HG03175 (cell line): ENCODE results near the gene AUTS2.

ENCODE experiments used
- ATAC-seq: cut with Tn5 transposase; IDR thresholded peaks from one replicate; pipeline ENCODE4 v1.9.1; 2021; ENCODE audit warnings: mild to moderate bottlenecking, moderate library complexity; ENCODE audit not compliant: unreplicated experiment

Gene AUTS2

DNA sequence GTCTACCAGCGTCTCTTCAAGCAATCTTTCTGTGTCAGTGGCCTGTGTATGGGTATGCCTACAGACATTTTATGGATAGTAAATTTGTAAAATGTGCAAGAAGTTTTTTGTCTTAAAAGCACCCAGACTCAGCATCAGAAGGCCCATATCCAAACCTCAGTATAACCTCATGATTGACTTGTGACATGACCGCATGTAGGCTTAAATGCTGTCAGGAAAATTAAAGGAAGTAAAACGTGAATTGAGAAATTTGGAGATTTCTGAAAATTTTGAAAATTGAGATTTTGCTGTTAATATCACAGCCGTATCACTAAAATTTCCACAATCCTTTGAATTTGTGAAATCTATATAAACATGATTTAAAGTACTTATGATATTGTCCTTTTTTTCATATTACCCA lies 410.2 kb downstream of the AUTS2 start:
- ATAC-seq = no peak

DNA sequence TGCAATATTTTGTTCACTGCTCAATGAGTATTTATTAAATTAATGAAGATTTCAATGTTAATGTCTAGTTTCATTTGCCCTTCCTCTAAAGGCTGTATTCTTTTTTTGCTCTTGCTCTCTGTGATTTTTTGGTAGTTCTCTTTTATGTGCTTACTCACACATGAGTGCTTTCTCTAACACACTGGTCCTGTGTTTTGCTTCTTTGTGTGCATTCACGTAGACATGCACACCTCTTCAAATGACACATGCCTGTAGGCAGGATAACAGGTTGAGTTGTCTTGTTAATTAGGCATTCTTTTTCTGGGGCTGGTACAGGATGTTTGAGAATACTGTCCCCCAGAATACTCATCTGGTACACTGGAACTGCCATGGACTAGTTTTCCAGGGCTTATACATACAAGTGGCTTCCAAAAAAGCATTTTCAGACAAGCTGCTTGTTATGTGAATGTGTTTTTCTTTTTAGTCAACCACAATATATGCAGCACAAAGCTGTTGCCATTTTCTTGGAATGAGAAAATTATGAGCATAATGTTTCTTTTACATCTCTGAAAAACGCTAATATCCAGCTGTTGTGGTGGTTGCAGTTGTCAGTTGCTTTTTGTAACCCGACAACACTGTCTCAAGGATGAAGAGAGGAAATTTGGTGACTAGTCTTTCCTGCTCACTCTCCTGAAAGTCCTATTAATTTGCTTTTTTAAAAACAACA lies 416.4 kb downstream of the AUTS2 start:
- ATAC-seq = no peak

DNA sequence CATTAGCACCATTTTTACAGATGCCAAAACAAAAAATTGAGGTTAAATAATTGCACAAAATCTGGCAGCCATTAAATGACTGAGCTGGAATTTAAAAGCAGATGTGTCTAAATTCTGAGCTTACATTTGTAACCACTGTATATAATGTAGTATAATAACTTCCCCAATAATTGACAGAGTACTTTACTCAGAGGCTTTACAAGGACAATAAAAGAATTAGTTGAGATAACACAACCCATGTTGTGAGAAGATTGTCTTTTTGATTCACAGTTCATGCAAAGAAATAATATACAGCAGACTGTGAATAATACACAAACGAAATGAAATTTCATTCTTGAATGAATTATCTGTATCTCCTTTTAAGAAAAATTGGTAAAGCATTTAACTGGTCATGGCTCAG lies 417.1 kb downstream of the AUTS2 start:
- no peak for ATAC-seq

DNA sequence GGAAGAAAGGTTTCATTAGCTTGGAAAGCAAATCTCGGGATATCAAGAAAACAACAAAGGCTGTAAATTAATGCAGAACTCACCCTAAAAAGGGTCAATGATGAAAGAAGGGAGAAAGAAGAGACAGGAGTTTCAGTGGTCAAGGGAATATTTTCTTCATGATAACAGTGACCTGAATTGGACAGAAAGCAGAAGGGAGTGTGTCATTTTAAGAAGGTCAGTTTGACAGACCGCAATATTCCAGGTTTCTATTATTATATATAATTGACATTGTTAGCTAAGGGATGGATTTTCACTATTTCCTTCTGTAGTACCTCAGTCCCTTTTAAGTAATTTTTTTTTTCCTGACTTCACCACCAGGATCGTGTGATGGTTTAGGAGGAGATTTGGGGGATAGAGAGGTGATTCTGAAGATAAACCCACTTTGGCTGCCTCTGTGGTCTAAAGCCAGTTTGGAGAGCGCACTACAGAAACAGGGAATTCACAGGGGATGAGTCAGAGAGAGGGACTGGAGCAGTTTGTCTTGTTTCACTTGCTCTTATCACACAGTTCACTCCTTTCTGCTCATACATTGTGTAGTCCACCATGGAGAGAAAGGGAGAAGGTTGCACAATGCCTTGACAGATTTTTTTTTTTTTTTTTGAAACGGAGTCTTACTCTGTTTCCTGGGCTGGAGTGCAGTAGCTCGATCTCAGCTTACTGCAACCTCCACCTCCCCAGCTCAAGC lies 417.9 kb downstream of the AUTS2 start:
- no peak for ATAC-seq

DNA sequence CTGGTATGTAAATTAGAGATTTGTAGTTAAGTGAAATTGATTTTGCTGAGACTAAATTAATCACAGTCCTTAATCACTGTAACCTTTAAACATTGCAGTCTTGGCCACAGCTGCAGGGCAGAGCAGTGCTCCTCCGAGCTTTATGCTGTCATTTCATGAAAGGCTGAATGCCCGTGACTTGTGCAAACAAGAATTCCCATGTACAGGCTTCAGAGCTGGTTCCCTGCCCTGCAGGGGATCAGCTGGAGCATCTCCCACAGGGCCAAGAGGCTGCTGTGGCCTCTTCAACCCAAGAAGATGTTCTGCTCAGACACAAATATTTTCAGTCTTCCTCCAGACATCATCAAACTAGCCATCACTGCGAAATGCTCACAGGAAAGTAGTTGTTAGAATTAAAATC lies 419.1 kb downstream of the AUTS2 start:
- ATAC-seq = no peak

DNA sequence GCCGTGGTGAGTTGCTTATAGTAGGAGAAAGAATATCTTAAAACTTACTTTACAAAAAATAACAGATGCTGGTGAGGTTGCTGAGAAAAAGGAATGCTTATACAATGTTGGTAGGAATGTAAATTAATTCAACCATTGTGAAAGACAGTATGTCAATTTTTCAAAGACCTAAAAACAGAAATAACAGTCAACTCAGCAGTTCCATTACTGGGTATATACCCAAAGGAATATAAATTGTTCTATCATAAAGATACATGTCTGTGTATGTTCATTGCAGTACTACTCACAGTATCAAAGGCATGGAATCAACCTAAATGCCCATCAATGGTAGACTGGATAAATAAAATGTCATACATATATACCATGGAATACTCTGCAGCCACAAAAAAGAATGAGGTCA lies 420.4 kb downstream of the AUTS2 start:
- ATAC-seq = no peak

DNA sequence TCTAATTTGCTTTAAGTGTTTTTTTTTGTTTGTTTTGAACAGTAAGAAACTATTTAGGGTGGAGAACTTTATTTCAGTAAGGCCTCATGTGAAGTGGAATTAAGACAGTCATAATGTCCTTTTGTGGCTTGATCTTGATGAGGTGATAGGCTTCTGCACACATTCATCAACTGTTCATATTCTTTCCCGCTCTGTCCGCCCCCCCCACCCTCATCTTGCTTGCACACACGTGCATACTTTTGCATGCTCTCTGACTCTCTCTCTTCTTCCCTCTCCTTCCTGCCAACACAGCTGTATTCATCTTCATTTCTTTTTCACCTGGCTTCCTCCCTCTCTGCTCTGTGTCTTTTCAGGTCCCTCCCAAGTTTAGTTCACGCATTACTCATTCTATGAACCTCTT lies 429.6 kb downstream of the AUTS2 start:
- no peak for ATAC-seq

DNA sequence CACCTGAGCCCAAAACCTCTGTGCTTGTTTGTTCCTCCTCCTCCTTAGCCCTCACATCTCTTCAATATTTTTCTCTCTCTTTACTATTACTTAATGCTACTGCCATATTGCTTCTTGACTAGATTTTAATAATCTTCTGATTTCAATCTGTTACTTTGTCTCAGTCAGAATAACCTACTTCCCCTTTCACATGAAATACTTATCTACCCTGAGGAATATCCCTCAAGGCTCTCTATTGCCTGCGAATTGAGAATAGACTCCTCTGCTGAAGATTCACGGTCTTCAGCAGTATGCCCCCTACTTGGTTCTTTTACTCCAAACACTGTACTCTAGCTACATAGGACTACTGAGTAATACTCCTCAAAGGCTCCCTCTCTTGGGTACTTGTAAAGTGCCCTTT lies 430.3 kb downstream of the AUTS2 start:
- ATAC-seq = no peak

DNA sequence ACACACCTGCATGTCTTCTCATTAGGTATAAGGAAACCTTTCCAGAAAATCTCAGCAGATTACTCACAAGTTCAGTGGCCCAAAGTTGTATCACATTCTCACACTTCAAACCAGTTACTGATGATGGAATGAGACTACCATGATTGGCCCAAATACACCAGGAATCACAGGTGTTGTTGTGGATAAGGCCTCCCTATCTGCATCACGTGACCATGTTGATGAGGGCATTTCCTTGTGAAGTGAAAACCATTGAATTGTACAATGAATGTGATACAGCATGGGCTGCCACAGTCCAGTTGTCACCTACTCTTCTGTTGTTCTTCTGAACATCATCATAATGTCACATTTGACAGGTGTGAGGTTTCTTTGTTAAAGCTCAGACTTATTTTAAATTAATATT lies 431.7 kb downstream of the AUTS2 start:
- no peak for ATAC-seq

DNA sequence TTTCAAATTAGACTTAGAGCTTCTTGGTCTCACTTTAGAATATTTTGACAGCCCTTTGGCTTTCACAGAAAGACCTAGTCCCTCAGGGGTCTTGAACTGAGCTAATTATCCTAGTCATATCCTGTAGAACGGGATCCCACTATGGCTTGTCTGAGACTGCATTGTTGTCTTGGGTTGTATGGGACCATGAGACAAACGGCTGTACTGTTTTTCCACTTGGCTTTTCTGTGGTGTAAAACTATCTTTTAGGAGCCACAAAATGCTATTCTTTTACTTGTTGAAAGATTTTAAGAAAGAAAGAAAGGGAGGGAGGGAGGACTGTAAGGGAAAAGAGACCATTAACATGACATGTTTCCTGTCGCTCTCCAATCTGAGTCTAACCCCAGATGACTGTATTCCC lies 432.5 kb downstream of the AUTS2 start:
- ATAC-seq = no peak

DNA sequence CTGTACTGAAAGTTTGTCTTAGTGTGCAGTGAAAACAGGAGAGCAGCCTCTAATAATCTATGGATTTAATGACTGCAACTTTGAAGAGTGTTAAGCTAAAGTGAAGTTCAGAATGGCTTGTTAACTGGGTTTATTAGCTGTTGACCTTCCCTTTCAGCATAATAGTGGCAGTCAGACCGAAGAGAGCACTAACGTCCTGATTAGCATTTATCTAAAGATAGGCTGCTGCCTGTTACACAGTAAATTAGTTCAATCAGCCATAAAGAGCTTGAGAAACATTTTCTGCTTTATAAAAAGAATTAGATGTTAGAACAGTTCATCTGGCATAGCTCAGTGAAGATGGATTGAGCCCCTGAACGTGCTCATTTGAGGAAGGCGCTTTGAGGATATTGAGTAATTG lies 433.0 kb downstream of the AUTS2 start:
- ATAC-seq = no peak

DNA sequence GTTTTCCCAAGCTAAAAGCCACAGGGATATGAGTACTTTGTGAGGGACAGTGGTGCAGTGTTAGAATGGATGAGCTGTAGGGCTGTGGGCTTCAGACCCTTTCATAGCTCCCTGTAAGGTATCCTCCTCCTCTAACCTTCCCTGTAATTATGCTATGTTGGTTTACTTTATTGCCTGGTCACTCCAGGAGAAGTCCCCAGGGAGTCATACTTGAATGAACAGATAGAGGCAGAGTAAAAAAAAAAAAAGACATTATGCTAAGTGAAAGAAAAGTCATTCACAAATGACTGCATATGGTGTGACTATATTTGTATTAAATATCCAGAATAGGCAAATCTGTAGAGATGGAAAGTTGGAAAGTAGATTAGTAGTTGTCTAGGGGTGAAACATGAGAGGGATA lies 434.4 kb downstream of the AUTS2 start:
- ATAC-seq = no peak

DNA sequence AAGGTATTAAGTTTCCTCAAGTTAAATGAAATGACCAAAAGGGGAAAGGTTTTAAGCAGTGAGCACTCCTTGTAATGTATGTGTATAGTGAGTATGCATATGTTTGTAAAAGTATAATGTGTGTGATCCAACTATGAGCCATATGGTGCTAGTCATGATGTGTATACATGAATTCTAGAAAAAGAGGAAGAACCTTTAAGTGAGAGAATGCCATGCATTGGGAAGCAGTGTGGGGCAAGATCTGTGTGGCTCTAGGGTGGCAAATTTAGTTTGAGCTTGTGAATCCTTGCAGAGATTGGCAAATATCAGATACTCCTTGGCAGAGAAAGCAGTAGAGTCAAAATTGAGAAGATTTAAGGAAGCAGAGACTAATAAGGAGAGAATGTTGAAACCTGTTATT lies 435.0 kb downstream of the AUTS2 start:
- ATAC-seq = no peak

DNA sequence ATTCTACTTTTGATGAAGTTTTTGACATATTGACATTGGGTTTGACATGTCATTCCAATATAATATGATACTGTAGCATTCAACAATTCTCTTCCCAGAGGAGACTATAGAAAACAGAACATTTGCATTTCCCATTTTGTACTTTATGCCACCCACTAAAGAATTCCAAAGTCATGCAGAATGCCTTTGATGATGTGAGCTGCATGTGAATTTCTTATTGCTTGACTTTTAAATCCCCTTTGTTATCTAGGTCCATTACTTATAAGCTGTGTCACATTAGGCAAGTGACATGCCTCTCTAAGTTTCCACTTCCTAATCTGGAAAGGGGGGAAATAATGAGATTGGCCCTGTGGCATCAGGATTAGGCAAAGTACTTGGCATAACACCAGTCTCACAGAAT lies 436.7 kb downstream of the AUTS2 start:
- no peak for ATAC-seq

DNA sequence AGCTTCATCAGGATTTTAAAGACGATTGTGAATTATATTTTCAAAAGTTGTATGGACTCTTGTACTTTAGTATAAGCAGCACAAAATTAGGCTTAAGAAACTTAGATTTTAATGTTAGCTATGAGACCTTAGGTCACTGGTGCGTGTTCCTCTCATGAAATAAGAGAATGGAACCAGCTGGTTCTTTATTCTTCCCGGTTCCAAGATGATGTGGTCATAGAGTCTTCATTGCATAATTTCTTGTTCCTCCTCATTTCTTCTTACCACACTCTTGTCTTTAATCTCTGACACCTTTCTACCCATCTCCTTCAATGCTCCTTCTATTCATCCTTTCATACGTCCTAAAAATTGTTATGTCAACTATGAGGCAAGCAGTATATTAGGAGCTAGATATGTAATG lies 437.2 kb downstream of the AUTS2 start:
- ATAC-seq = no peak

DNA sequence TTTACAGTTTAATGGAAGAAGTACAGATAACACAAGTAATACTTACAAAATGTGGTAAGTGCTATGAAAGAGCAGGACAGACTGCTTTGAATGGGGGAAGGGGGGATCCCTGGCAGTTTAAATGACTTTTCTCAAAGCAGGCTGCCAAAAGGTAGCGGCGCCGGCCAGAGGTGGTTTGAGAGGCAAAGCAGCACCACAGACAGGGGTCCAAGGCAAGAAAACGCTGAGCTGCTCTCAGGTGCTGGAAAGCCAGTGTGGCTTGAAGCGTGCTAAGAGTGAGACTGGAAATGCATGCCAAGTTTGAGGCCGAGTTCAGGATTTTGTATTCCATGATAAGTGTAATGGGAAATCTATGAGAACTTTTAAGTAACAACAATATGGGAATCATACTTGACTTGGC lies 437.7 kb downstream of the AUTS2 start:
- no peak for ATAC-seq

DNA sequence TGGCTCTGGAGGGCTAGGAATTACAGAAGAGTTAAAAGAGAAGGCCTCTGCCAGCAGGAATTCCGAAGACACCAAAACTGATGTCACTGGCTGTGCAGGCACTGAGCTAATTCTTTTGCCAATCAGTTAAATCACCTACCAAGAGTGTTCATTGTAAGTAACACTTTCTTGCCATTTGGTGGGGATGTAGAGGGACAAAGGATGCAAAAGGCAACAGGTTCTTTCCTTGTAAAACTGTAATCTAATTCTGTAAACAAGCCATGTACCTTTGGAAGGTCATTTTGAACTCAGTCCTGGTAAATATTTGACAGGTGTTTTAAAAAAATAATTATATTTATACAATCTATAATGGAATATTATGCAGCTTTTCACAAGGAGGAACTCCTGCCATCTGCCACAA lies 438.4 kb downstream of the AUTS2 start:
- no peak for ATAC-seq

DNA sequence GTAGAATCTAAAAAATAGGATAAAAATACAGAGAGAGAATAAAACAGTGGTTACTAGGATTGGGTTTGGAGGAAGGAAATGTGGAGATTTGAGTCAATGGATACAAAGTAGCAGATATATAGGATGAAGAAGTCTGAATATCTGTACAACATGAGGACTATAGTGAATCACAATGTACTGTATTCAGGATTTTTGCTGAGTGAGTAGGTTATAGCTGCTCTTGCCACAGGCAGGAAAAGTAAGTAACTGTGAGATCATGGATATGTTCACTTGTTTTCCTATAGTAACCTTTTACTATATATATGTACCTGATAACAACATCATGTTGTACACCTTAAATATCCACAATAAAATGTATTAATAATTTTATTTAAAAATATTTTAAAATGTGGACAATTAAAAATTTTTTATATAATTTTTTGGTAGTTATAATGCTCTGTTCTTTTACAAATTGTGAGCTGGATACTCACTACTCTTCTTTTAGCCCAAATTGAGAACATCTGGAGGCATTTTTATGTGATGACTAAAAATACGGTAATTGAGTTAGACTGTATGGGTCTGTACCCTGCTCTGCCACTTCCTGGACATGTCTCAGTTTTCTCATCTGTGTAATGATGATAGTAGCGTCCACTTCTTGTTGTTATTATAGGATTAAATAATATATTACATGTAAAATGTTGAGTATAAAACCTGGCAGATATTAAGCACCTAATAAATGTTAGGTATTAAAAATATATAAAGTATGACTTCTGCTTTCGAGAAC lies 439.1 kb downstream of the AUTS2 start:
- no peak for ATAC-seq

DNA sequence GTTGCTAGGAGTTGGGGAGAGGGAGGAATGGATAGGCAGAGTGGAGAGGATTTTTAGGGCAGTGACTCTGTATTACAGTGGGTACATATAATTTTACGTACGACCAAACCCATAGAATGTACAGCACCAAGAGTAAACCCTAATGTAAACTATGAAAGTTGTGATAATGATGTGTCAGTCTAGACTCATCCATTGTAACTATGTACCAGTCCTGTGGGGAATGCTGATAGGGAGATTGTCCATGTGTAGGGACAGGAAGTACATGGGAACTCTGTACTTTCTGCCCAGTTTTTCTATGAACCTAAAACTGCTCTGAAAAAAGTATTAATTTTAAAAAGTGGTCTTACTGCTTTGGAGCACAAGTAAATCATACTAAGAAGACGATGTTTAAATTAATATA lies 441.8 kb downstream of the AUTS2 start:
- ATAC-seq = no peak

DNA sequence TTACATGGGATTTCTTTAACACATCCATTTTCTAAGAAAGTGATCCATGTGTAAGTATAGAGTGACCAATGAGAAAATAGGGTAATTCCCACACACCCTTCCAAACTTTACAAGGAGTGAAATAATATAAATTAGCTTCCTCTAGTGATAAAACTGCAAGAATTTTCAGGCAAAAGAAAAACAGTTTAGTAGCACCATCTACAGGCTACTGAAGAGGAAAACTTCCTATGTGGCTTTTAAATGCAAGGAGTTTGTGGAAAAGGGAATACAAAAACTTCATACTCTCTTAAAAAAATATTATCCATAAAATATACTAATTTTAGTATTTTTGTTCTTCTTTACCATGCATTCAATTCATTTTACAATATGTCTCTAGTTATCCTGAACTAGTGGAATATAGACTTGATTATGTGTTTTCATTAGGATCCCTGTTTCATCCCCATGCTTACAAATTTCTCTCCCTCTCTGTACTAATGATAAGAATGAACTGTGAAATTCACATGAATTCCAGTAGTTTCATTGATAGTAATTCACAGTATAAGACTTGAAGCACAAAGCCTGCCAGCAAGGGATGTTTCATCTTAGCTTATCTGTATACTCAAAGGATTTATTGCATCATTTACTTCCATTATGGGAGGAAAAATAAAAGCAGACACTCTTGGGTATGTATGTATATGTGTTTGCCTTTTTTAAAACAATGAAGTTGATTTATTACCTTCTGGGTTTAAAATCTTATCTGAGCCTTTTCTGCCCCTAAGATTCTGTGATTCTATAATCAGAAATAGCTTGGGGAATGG lies 442.9 kb downstream of the AUTS2 start:
- no peak for ATAC-seq

DNA sequence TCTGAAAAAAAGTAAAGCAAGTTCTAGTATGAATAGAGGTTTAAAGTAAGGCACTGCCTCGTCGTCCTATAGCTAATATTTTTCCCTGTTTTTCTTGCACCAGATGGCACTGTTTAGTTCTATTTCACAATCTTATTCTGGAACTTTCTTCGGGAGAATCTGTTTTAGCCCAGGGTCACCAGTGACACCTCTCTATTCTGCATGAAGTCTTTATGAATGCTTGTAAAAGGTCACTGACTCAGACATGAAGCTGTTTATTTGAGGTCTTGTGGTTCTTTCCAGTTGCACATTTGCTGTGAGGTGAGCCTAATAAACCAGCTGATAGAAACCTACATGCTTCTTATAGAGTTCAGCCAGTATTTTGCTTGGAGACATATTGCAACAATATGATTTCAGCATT lies 444.3 kb downstream of the AUTS2 start:
- no peak for ATAC-seq
